K562 (cell line): ENCODE data around the gene MAK. TPM values are rescaled to one million over a fixed set of nuclear protein-coding genes. Genes with fewer than 3 reads are reported as not detected.

Experiments used
- ATAC-seq: fragments of 200-7000 bp; cut with Tn5 transposase; 3 replicates; pipeline ENCODE4 v1.9.1; 2020; ENCODE audit warnings: moderate library complexity
- BruUV-seq: library from RNA; stranded (reverse); fragments of 400-500 nt; replicated peaks from 2 replicates; lab custom pipeline; 2021; lab: Mats Ljungman, UMichigan
- CTCF ChIA-PET: fragments of 300-600 bp; formaldehyde crosslinking; extraction: SDS; loops from one replicate; lab custom pipeline; 2021; ENCODE audit warnings: low intra/inter-chr PET ratio; lab: Yijun Ruan, JAX
- POLR2A ChIA-PET: fragments of 300-600, 350-650 bp; sonication (Branson Sonifier 250); formaldehyde crosslinking; extraction: SDS; loops from one replicate; lab custom pipeline; 2021; ENCODE audit warnings: antibody characterized with exemption, inconsistent platforms; lab: Yijun Ruan, JAX
- DNase-seq, 4 experiments: peaks; one replicate each; pipeline versions ENCODE4 v3.0.0 to v3.0.0-alpha.2; 2011 to 2018; ENCODE audit warnings: low spot score in 3 of 4, mixed read lengths in 3 of 4; ENCODE audit errors: extremely low read depth in 1 of 4
- FAIRE-seq: peaks from 2 replicates; lab custom pipeline; 2011; peaks lifted over from hg19 to GRCh38; lab: Jason Lieb, UNC
- H2AFZ ChIP-seq: 2 replicates; pipeline ENCODE4 v1.6.0; 2011; ENCODE audit warnings: low read depth, low read length, control low read depth, inconsistent platforms
- H3K27ac ChIP-seq: fragments of 200-600 bp; 3 replicates; pipeline ENCODE4 v1.8.0; 2011; ENCODE audit warnings: low read depth, mild to moderate bottlenecking, control low read depth, inconsistent platforms, low read length, moderate library complexity, mixed read lengths; ENCODE audit errors: extremely low read depth
- H3K27me3 ChIP-seq, 2 experiments: fragments of 300-600 bp in 1 of 2; 2 replicates in 1 of 2; 3 replicates in 1 of 2; pipeline versions ENCODE4 v1.6.0 to v1.8.0; 2011; ENCODE audit warnings: inconsistent platforms in 2 of 2, low read length in 2 of 2, mild to moderate bottlenecking in 1 of 2, mixed read lengths in 1 of 2, moderate library complexity in 1 of 2; ENCODE audit not compliant: control insufficient read depth in 2 of 2, insufficient read depth in 2 of 2
- H3K36me3 ChIP-seq: fragments of 300-600 bp; 3 replicates; pipeline ENCODE4 v1.8.0; 2011; ENCODE audit warnings: mild to moderate bottlenecking, low read length, inconsistent platforms; ENCODE audit not compliant: control insufficient read depth, insufficient read depth
- H3K4me1 ChIP-seq, 2 experiments: fragments of 200-600 bp in 1 of 2; replicated peaks in 1 of 2; 2 replicates in 1 of 2; 3 replicates in 1 of 2; pipeline versions ENCODE4 v1.5.1 to v1.8.0; 2011; ENCODE audit warnings: inconsistent platforms in 2 of 2, low read length in 2 of 2, mild to moderate bottlenecking in 1 of 2, mixed read lengths in 1 of 2, moderate library complexity in 1 of 2; ENCODE audit not compliant: control insufficient read depth in 2 of 2, insufficient read depth in 2 of 2
- H3K4me2 ChIP-seq: 2 replicates; pipeline ENCODE4 v1.6.1; 2011; ENCODE audit warnings: low read length, control low read depth, inconsistent platforms, mixed read lengths; ENCODE audit not compliant: insufficient read depth
- H3K4me3 ChIP-seq: fragments of 200-600 bp; sonication (generic), shearing (Covaris generic); 2 replicates; pipeline ENCODE4 v1.5.1; 2016; ENCODE audit warnings: control low read depth, inconsistent platforms
- H3K79me2 ChIP-seq: fragments of 200-600 bp; 3 replicates; pipeline ENCODE4 v1.8.0; 2011; ENCODE audit warnings: low read length, inconsistent platforms; ENCODE audit not compliant: control insufficient read depth, insufficient read depth
- H3K9ac ChIP-seq, 2 experiments: 2 replicates each; pipeline versions ENCODE4 v1.6.0 to v1.6.1; 2011; ENCODE audit warnings: low read depth in 2 of 2, low read length in 2 of 2, control low read depth in 1 of 2, inconsistent platforms in 1 of 2, mild to moderate bottlenecking in 1 of 2, mixed read lengths in 1 of 2; ENCODE audit not compliant: insufficient read depth in 1 of 2
- H3K9me1 ChIP-seq: one replicate; pipeline ENCODE4 v1.6.0; 2011; ENCODE audit warnings: inconsistent platforms, mild to moderate bottlenecking, low read length, moderate library complexity; ENCODE audit not compliant: control insufficient read depth, insufficient read depth
- H3K9me3 ChIP-seq: replicated peaks from 2 replicates; pipeline ENCODE4 v1.5.1; 2011; ENCODE audit warnings: low read depth, low read length, inconsistent platforms; ENCODE audit not compliant: control insufficient read depth, insufficient read depth
- H4K20me1 ChIP-seq: replicated peaks from 2 replicates; pipeline ENCODE4 v1.6.1; 2011; ENCODE audit warnings: low read length, inconsistent platforms, mixed read lengths; ENCODE audit not compliant: control insufficient read depth, insufficient read depth
- MEIS2 ChIP-seq: fragments of 450-650 bp; IDR thresholded peaks from 2 replicates; pipeline ENCODE4 v1.6.1; 2014; ENCODE audit warnings: mild to moderate bottlenecking; ENCODE audit not compliant: partially characterized antibody
- OTX1 ChIP-seq: fragments of 450-650 bp; formaldehyde crosslinking; IDR thresholded peaks from 2 replicates; pipeline ENCODE4 v1.4.0; 2022; ENCODE audit warnings: mild to moderate bottlenecking
- ZBTB8A ChIP-seq: fragments of 450-650 bp; IDR thresholded peaks from 2 replicates; pipeline ENCODE4 v1.6.1; 2018; ENCODE audit warnings: mild to moderate bottlenecking, moderate library complexity; ENCODE audit not compliant: partially characterized antibody
- ZNF174 ChIP-seq: fragments of 250-450 bp; sonication (Bioruptor Pico); IDR thresholded peaks from 2 replicates; pipeline ENCODE4 v1.4.0; 2020; ENCODE audit warnings: mild to moderate bottlenecking
- ZNF184 ChIP-seq: sonication (generic); formaldehyde crosslinking; IDR thresholded peaks from 2 replicates; pipeline ENCODE4 v1.5.0; 2020; ENCODE audit warnings: missing genetic modification reagents
- WGBS: fragments of 100-300 bp; shearing (Covaris generic); methylation state at CpG from one replicate; pipeline ENCODE4 v1.1.6; 2016; ENCODE audit warnings: low coverage, mixed read lengths; ENCODE audit not compliant: insufficient coverage; ENCODE audit errors: missing lambda C conversion rate; 5-methylcytosine and 5-hydroxymethylcytosine counted together
- in situ Hi-C: fragments of 300-500 bp; cut with MboI; formaldehyde crosslinking; loops from 4 replicates; pipeline ENCODE4 v1.15.0; 2018; ENCODE audit warnings: inconsistent platforms, mixed read lengths
- intact Hi-C: fragments of 100-400 bp; cut with micrococcal nuclease; formaldehyde crosslinking; loops from 2 replicates; pipeline ENCODE4 v1.14.2; 2022
- polyA plus RNA-seq, 8 experiments: library from polyadenylated mRNA; depleted of rRNA in 4 of 8; stranded (reverse) in 5 of 8; unstranded in 3 of 8; fragments of >200 nt; fragmentation: Nextera tagmentation in 2 of 8; fragmentation: Illumina TruSeq in 1 of 8; extraction: Ambion mirVana in 2 of 8; extraction: Trizol in 1 of 8; gene quantifications; 2 replicates each; pipeline versions ENCODE4 v1.2.1 to v1.2.3, GENCODE V29; 2011 to 2014; ENCODE audit warnings: inconsistent platforms in 1 of 8, missing spikeins in 1 of 8
- total RNA-seq, 7 experiments: library from RNA; depleted of rRNA in 6 of 7; stranded (reverse); fragments of >200 nt in 6 of 7; fragmentation: Illumina TruSeq in 2 of 7; extraction: Trizol in 2 of 7; gene quantifications; 2 replicates each; pipeline versions ENCODE4 v1.2.1 to v1.2.3, GENCODE V29; 2011 to 2021; ENCODE audit warnings: low replicate concordance in 1 of 7
- TF ChIP-seq, protein P1 (sequence below): sonication (generic); formaldehyde crosslinking; IDR thresholded peaks from 2 replicates; pipeline ENCODE4 v1.8.0; 2022; ENCODE audit warnings: mild to moderate bottlenecking, low read depth, missing genetic modification reagents
- TF ChIP-seq, protein P2 (sequence below): fragments of 200-800 bp; sonication (Bioruptor generic); IDR thresholded peaks from 2 replicates; pipeline ENCODE4 v1.6.1; 2017; ENCODE audit warnings: missing genetic modification characterization, missing compliant biosample characterization
- TF ChIP-seq, protein P3 (sequence below): fragments of 250-450 bp; sonication (Bioruptor Pico); IDR thresholded peaks from 2 replicates; pipeline ENCODE4 v1.5.0; 2021; ENCODE audit warnings: mild to moderate bottlenecking, borderline replicate concordance

Gene MAK
- total and polyA plus RNA-seq, 9 of the 15 experiments (the other 6 are each of a cell fraction or from before 2014, with no cell fraction given): 0.25 to 1.1 (median 0.53) TPM

DNA sequence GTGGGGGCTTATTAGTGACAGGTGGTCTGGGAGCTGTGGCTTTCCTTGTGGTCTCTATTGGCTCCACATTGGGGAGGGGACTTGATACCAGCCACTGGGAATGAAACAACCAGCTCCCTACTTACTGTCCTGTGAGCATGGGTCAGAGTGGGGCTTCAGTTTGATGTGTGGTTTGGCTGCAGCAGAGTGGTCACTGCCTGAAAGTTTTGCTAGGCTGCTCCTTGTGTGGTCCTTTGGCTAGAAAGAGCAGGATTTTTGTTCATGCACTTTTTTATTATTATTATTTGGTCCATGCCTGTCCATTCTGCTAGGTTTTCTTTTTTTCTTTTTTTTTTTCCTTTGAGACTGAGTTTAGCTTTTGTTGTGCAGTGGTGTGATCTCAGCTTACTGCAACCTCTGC is 98.3 kb downstream of the MAK start:
- FAIRE-seq: no peak

DNA sequence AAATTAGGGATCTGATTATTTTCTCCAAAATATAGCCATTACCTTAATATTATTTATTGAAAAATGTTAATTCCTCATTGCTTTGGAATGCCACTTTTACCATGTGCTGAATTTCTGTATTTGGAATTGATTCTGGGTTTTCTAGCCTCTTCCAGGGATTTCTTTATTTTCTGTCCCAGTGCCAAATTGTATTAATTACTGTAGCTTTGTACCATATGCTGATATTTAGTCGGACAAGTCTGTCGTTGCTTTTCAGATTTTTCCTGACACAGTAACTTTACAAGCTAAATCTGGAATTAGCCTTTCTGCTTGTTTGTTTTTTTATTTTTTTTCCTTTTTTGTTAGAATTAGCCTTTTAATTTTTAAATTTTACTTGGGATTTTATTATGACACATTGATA is 101.6 kb downstream of the MAK start:
- H3K4me1 ChIP-seq: no peaks in the 10 kb centered on the region
- H3K4me3 ChIP-seq: no peak overlapping the region
- no TSS peak for BruUV-seq
- no peaks in the 10 kb centered on the region for H3K79me2 ChIP-seq
- TF ChIP-seq ZNF174 (CRISPR knock-in tag) (no peak), ZNF184 (CRISPR knock-in tag) (no peak), MEIS2 (no peak), OTX1 (no peak), ZBTB8A (no peak)
- TF ChIP-seq, protein P1, sequence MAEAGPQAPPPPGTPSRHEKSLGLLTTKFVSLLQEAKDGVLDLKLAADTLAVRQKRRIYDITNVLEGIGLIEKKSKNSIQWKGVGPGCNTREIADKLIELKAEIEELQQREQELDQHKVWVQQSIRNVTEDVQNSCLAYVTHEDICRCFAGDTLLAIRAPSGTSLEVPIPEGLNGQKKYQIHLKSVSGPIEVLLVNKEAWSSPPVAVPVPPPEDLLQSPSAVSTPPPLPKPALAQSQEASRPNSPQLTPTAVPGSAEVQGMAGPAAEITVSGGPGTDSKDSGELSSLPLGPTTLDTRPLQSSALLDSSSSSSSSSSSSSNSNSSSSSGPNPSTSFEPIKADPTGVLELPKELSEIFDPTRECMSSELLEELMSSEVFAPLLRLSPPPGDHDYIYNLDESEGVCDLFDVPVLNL: no peak
- TF ChIP-seq, protein P2, sequence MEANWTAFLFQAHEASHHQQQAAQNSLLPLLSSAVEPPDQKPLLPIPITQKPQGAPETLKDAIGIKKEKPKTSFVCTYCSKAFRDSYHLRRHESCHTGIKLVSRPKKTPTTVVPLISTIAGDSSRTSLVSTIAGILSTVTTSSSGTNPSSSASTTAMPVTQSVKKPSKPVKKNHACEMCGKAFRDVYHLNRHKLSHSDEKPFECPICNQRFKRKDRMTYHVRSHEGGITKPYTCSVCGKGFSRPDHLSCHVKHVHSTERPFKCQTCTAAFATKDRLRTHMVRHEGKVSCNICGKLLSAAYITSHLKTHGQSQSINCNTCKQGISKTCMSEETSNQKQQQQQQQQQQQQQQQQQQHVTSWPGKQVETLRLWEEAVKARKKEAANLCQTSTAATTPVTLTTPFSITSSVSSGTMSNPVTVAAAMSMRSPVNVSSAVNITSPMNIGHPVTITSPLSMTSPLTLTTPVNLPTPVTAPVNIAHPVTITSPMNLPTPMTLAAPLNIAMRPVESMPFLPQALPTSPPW (CRISPR knock-in tag): no peak
- H3K9me3 ChIP-seq: no peaks in the 10 kb centered on the region
- in situ Hi-C loops (no loop called here), intact Hi-C loops (no loop called here)
- no peak for ATAC-seq
- peaks cover 22% of the 10 kb centered on the region for H3K36me3 ChIP-seq
- POLR2A ChIA-PET: interaction anchor here (2.6 to 7.5 kb wide), 2 partner anchors 11 to 13 kb away, joined by 13 to 48 read pairs; partner anchors contain the start of genes TMEM14B and TMEM14C
- no peak overlapping the region for H3K4me2 ChIP-seq
- H3K9ac ChIP-seq: no peak overlapping the region
- no peak overlapping the region for H3K27ac ChIP-seq
- CTCF ChIA-PET: no interaction called here
- no peak for FAIRE-seq
- no peak for DNase-seq
- WGBS: 79% methylated on average over 2 of the region's 2 CpGs
- no peaks in the 10 kb centered on the region for H3K27me3 ChIP-seq
- H3K9me1 ChIP-seq: no peaks in the 10 kb centered on the region
- H2AFZ ChIP-seq: no peak overlapping the region
- no peaks in the 10 kb centered on the region for H4K20me1 ChIP-seq

More for the DNA sequence above, 98.3 kb downstream of the MAK start:
- Histone ChIP-seq H2AFZ (no peak overlapping the region), H3K9me3 (no peaks in the 10 kb centered on the region), H3K27me3 (no peaks in the 10 kb centered on the region), H3K4me3 (no peak overlapping the region), H3K79me2 (no peaks in the 10 kb centered on the region), H3K36me3 (peaks cover 3% of the 10 kb centered on the region; the same call in 2 of the 3 replicates), H3K27ac (no peak overlapping the region), H3K4me2 (no peak overlapping the region), H3K9ac (no peak overlapping the region), H3K4me1 (peaks cover 3 to 4% of the 10 kb centered on the region in 2 experiments; a peak in 3 of 5 replicates), H4K20me1 (no peaks in the 10 kb centered on the region), H3K9me1 (no peaks in the 10 kb centered on the region)
- intact Hi-C loops (no loop called here), in situ Hi-C loops (no loop called here)
- no TSS peak for BruUV-seq
- TF ChIP-seq, protein P3, sequence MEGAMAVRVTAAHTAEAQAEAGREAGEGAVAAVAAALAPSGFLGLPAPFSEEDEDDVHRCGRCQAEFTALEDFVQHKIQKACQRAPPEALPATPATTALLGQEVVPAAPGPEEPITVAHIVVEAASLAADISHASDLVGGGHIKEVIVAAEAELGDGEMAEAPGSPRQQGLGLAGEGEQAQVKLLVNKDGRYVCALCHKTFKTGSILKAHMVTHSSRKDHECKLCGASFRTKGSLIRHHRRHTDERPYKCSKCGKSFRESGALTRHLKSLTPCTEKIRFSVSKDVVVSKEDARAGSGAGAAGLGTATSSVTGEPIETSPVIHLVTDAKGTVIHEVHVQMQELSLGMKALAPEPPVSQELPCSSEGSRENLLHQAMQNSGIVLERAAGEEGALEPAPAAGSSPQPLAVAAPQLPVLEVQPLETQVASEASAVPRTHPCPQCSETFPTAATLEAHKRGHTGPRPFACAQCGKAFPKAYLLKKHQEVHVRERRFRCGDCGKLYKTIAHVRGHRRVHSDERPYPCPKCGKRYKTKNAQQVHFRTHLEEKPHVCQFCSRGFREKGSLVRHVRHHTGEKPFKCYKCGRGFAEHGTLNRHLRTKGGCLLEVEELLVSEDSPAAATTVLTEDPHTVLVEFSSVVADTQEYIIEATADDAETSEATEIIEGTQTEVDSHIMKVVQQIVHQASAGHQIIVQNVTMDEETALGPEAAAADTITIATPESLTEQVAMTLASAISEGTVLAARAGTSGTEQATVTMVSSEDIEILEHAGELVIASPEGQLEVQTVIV: no peak
- no peak for ATAC-seq
- ChIA-PET POLR2A (interaction anchor here (0.7 kb wide), 1 partner anchor 100 kb away, joined by 4 read pairs; no protein-coding TSS in a partner anchor), CTCF (no interaction called here)
- no peak for DNase-seq
